ENCODE results near the gene SAMD4B. TPM values are rescaled to one million over a fixed set of nuclear protein-coding genes. Genes with fewer than 3 reads are reported as not detected.
"Not testable (repeated sequence)": the region's sequence is repeated elsewhere in the genome, so short reads cannot be mapped to it uniquely, and the experiment has no call there.

SAMD4B gene
- total RNA-seq, 2 experiments from 2014 or later: 40.2 to 45.6 TPM

DNA sequence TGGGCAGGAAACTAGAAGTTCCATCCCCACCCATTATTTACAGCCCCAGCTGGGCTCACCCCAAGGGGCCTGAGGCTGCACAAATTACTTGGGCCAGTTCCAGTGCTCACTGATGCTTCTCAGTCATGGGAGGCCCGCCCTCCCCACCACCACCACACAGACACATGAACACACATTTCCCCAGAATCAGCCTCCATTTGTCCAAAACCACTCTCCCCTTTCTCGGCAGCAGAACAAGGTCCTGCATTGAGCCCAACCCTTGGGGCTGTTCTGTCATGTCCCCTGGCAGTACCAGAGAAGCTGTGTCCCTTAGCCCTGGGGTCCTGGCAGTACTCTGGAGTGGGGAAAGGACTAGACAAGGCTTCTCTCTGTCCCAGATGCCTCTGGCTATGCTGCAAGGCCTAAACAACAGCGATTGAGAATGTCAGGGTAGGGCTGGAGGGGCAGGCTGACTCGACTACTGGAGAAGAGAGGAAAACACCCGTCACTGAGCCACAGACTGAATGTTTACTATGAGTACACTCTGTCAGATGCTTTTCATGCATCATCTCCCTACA lies 21.8 kb downstream of the SAMD4B start:
- Mint-ChIP-seq H3K27me3 (no peaks in the 10 kb centered on the region), H3K36me3 (ENCODE audit: low read depth) (peaks cover 23% of the 10 kb centered on the region), H3K4me3 (no peak overlapping the region), H3K4me1 (no peaks in the 10 kb centered on the region), H3K27ac (no peak overlapping the region), H3K9me3 (no peaks in the 10 kb centered on the region)
- DNase-seq: no peak
- ChIA-PET CTCF (interaction anchor here (0.6 kb wide), 1 partner anchor 625 kb away, joined by 3 read pairs; no protein-coding TSS in a partner anchor), POLR2A (no interaction called here)

DNA sequence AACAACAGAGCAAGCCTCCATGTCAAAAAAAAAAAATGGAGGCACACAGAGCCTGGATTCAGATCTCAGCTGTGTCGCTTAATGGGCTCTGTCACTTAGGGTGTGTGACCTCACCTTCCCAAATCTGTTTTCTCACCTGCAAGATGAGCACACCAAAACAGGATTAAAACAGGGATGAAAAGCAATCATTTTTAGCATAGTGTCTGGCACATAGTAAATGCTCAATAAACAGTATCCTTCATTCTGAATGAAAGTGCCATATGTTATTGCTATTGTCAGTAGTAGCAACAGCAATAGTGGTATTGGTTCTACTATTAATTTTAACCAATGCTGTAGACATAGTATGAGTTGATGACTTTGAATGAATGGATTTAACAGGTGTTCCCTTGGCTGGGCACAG lies 23.3 kb downstream of the SAMD4B start:
- H3K27ac Mint-ChIP-seq: no peak overlapping the region
- peaks cover 24% of the 10 kb centered on the region for H3K36me3 Mint-ChIP-seq (ENCODE audit: low read depth)
- ChIA-PET POLR2A (no interaction called here), CTCF (interaction anchor here (1.1 kb wide), 1 partner anchor 23 kb away, joined by 4 read pairs; the partner anchor contains the start of gene SAMD4B)
- DNase-seq: no peak
- no peaks in the 10 kb centered on the region for H3K27me3 Mint-ChIP-seq
- H3K9me3 Mint-ChIP-seq: no peaks in the 10 kb centered on the region
- H3K4me1 Mint-ChIP-seq: no peaks in the 10 kb centered on the region
- no peak overlapping the region for H3K4me3 Mint-ChIP-seq

DNA sequence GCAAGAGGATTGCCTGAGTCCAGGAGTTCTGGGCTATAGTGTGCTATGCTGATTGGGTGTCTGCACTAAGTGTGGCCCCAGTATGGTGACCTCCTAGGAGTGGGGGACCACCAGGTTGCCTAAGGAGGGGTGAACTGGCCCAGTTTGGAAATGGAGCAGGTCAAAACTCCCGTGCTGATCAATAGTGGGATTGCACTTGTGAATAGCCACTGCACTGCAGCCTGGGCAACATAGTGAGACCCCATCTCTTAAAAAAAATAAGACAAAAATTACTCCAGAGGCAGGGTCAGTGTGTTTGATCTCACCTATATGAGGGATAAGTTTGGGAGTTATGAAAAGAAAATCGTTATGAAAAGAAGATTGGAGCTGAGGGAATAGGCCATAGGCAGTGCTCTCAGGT lies 27.0 kb downstream of the SAMD4B start:
- peaks cover 34% of the 10 kb centered on the region for H3K36me3 Mint-ChIP-seq (ENCODE audit: low read depth)

DNA sequence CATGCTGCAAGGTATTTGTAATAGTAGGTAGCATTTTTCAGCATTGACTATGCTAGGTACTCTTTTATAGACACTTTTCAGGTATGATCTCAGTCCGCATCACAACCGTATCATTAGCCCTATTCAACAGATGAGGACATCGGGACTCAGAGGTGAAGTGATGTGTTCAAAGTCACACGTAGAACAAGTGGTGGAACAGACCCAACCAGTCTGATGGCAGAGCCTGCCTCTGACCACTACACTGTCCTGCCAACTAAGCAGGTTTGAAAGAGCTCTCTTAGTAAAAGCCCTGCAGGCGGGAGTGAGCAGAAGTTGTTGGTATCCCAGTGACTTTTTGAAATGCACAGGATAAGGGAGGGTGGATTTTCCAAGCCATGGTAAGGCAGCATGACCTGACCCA lies 28.5 kb downstream of the SAMD4B start:
- POLR2A ChIA-PET: no interaction called here
- no peak overlapping the region for H3K27ac Mint-ChIP-seq

More for the DNA sequence above, 27.0 kb downstream of the SAMD4B start:
- ChIA-PET POLR2A (no interaction called here), CTCF (interaction anchor here (0.7 to 1.5 kb wide), 2 partner anchors 14 to 22 kb away, joined by 3 read pairs; no protein-coding TSS in a partner anchor)
- no peaks in the 10 kb centered on the region for H3K27me3 Mint-ChIP-seq
- no peaks in the 10 kb centered on the region for H3K9me3 Mint-ChIP-seq
- H3K4me1 Mint-ChIP-seq: no peaks in the 10 kb centered on the region
- no peak overlapping the region for H3K27ac Mint-ChIP-seq
- no peak overlapping the region for H3K4me3 Mint-ChIP-seq
- DNase-seq: no peak

DNA sequence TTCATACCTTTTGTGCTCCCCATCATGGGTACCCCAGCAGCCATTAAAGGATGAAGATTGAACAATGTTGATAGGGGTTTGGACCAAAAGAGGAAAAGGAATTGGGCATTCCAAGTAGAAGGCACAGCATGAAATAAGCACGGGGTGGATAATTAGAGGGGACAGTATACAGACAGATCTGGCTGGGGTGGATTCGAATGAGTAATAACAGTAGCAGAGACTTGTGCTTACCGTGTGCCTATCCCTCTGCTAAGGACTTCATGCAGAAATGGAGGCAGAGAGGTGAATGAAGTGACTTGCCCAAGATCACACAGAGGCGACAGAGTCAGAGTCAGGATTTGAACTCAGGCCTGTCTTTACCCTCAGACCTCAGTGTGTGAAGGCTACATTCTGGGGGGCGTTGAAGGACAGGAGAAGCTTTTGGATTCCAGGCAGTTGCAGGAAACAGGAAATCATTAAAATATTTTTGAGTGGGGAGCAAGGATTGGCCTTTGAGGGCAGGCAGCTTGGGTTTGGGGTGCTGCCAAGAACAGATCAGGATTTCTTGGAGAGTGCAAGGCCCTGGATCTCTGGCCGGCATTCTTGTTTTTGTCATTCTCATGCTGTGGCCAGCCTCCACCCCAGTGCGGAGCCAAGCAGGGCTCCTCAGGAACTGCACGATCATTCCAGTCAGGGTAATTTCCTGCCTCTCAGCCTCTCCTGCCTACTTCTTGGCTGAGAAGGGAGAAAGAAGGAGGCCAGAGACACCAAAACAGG lies 30.0 kb downstream of the SAMD4B start:
- H3K9me3 Mint-ChIP-seq: no peaks in the 10 kb centered on the region
- no peak for DNase-seq
- no peak overlapping the region for H3K4me3 Mint-ChIP-seq
- CTCF ChIA-PET: no interaction called here
- no peaks in the 10 kb centered on the region for H3K27me3 Mint-ChIP-seq
- POLR2A ChIA-PET: no interaction called here
- no peaks in the 10 kb centered on the region for H3K4me1 Mint-ChIP-seq
- peaks cover 37% of the 10 kb centered on the region for H3K36me3 Mint-ChIP-seq (ENCODE audit: low read depth)
- H3K27ac Mint-ChIP-seq: no peak overlapping the region

More for the DNA sequence above, 28.5 kb downstream of the SAMD4B start:
- CTCF ChIA-PET: interaction anchor here (0.6 to 1.5 kb wide), 6 partner anchors 8 to 1037 kb away, joined by 3 to 5 read pairs (median 4); partner anchors contain the start of gene SAMD4B
- DNase-seq: no peak
- H3K36me3 Mint-ChIP-seq (ENCODE audit: low read depth): peaks cover 29% of the 10 kb centered on the region
- H3K4me1 Mint-ChIP-seq: no peaks in the 10 kb centered on the region
- H3K27me3 Mint-ChIP-seq: no peaks in the 10 kb centered on the region
- no peak overlapping the region for H3K4me3 Mint-ChIP-seq
- no peaks in the 10 kb centered on the region for H3K9me3 Mint-ChIP-seq

DNA sequence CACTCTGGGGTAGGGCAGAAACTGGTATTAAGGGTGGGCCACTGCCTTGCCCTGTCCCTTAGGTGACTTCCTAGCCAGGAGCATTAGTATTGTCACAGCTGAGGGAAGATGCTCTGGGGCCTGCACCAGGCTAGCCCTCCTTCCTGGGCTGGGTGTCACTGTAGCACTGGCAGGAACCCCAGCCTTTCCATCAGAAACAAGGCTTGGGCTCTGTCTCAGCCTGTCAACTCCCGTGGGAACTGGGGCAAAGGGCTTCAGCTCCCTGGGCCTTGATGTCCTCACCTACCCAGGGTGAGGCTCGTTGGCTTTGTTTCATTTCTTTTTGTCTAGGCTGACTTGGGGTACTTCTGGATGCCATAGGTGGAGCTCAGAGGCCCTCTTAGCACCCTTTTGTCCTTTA lies 30.7 kb downstream of the SAMD4B start:
- peaks cover 41% of the 10 kb centered on the region for H3K36me3 Mint-ChIP-seq (ENCODE audit: low read depth)
- POLR2A ChIA-PET: no interaction called here
- no peak overlapping the region for H3K27ac Mint-ChIP-seq
- no peaks in the 10 kb centered on the region for H3K27me3 Mint-ChIP-seq
- no peaks in the 10 kb centered on the region for H3K9me3 Mint-ChIP-seq
- DNase-seq: no peak
- no peaks in the 10 kb centered on the region for H3K4me1 Mint-ChIP-seq
- CTCF ChIA-PET: interaction anchor here (1.5 kb wide), 1 partner anchor 30 kb away, joined by 4 read pairs; the partner anchor contains the start of gene SAMD4B
- H3K4me3 Mint-ChIP-seq: no peak overlapping the region

DNA sequence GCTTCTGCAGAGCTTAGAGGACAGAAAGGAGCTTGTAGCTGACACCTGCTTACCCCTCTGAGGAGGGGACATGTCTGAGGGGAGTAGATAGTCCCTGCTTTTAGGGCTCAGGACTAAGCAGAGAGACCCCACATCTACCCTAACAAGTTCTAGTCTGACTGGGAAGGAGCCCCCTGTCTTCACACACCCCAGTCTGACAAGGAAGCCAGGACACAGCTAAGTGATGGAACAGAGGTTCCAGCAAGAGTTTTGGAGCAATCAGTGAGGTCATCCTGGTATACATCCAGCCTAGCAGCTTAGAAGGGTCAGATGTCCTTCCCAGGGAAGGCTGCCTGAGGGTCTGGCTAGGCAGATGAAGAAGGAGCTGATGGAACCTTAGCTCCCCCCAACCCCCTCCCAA lies 33.7 kb downstream of the SAMD4B start:
- Mint-ChIP-seq H3K9me3 (no peaks in the 10 kb centered on the region), H3K4me1 (no peaks in the 10 kb centered on the region), H3K4me3 (no peak overlapping the region), H3K27me3 (no peaks in the 10 kb centered on the region), H3K36me3 (ENCODE audit: low read depth) (peaks cover 40% of the 10 kb centered on the region), H3K27ac (peak overlapping the region; percentile 20)
- no peak for DNase-seq
- POLR2A ChIA-PET: interaction anchor here (0.7 kb wide), 1 partner anchor 9 kb away, joined by 3 read pairs; no protein-coding TSS in a partner anchor
- CTCF ChIA-PET: interaction anchor here (0.5 to 0.6 kb wide), 2 partner anchors 40 to 125 kb away, joined by 3 read pairs; no protein-coding TSS in a partner anchor

DNA sequence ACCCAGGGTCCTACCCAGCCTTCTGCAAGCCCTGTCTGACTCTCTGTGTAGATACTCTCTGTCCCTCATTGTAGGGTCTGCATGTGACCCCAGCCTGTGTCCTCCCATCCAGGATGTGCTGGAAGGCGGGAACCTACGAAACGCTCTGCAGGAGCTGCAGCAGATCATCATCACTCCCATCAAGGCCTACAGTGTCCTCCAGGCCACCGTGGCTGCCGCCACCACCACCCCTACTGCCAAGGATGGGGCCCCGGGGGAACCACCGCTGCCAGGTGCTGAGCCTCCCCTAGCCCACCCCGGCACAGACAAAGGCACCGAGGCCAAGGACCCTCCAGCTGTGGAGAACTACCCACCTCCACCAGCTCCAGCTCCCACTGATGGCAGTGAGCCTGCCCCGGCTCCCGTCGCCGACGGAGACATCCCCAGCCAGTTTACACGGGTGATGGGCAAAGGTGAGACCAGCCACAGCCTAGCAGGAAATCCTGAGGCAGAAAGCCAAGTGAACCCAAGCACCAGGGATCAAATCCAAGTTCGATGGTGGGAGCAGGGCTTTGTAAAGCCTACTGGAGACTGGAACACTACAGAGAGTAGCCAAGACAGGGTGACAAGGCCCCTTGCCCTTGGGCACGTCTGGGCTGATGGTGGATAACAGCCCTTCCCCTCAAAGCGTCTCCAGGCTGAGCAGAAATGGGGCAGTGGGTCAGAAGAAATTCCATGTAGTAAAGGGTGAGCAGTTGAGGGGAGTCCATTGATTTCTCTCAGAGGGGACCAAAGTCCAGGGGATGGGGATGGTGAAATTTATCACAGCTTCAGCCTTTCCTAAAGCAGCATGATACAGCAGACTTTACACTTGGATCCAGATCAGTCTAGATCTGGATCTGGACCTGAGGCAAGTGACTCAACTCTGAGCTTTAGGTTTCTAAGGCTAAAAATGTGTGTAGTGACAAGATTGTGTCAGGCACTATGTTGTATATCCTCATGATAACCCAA lies 35.4 kb downstream of the SAMD4B start:
- no peaks in the 10 kb centered on the region for H3K4me1 Mint-ChIP-seq
- CTCF ChIA-PET: interaction anchor here (0.9 to 1.0 kb wide), 2 partner anchors 34 to 36 kb away, joined by 3 to 4 read pairs; partner anchors contain the start of gene SAMD4B

DNA sequence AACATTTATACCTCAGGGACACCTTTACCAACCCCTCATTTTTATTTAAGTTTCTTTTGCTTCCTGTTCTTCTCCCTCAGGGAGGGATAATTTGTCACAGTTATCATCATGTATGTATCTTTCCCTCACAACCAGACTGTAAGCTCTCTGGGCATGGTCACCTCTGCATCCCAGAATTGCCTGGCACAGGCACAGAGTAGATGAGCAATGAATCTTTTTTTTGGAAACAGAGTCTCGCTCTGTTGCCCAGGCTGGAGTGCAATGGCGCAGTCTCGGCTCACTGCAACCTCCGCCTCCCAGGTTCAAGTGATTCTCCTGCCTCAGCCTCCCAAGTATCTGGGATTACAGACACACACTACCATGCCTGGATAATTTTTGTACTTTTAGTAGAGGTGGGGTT lies 37.1 kb downstream of the SAMD4B start:
- H3K9me3 Mint-ChIP-seq, H3K27me3 Mint-ChIP-seq, CTCF ChIA-PET, DNase-seq, POLR2A ChIA-PET, H3K4me1 Mint-ChIP-seq, H3K4me3 Mint-ChIP-seq: not testable (repeated sequence)
- Mint-ChIP-seq H3K36me3 (ENCODE audit: low read depth) (peaks cover 45% of the 10 kb centered on the region), H3K27ac (peak overlapping the region; percentile 67)

More for the DNA sequence above, 35.4 kb downstream of the SAMD4B start:
- H3K27me3 Mint-ChIP-seq: no peaks in the 10 kb centered on the region
- no peak overlapping the region for H3K4me3 Mint-ChIP-seq
- peaks cover 45% of the 10 kb centered on the region for H3K36me3 Mint-ChIP-seq (ENCODE audit: low read depth)
- POLR2A ChIA-PET: interaction anchor here (0.6 kb wide), 1 partner anchor 41 kb away, joined by 16 read pairs; no protein-coding TSS in a partner anchor
- no peak overlapping the region for H3K27ac Mint-ChIP-seq
- no peaks in the 10 kb centered on the region for H3K9me3 Mint-ChIP-seq
- DNase-seq: no peak

DNA sequence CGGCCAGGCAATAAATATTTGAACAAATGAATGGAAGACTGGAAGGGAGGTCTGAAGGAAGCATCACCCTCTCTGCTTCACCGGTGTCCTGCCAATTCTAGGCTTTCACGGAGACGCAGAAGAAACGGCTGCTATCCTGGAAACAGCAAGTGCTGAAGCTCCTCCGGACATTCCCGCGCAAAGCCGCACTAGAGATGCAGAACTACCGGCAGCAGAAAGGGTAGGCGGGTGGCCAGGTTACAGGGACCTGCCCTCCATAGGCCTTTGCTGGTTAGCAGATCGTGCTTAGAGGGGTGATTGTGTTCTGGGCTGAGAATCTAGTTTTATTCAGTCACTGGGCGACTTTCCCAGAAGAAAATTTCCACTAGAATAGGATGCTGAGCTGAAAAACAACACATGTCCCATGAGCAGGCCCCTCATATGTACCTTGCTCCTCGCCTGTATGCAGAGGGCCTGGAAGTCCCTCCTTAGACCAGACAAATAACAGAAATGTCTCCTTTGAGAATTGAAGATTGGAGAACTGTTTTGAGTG lies 37.7 kb downstream of the SAMD4B start:
- no peak overlapping the region for H3K27ac Mint-ChIP-seq
- ChIA-PET POLR2A (no interaction called here), CTCF (interaction anchor here (1.2 kb wide), 1 partner anchor 11 kb away, joined by 3 read pairs; the partner anchor contains the start of genes MED29 and PAF1)
- H3K4me1 Mint-ChIP-seq: no peaks in the 10 kb centered on the region
- no peaks in the 10 kb centered on the region for H3K27me3 Mint-ChIP-seq
- H3K9me3 Mint-ChIP-seq: no peaks in the 10 kb centered on the region
- H3K4me3 Mint-ChIP-seq: no peak overlapping the region
- peaks cover 45% of the 10 kb centered on the region for H3K36me3 Mint-ChIP-seq (ENCODE audit: low read depth)
- DNase-seq: no peak

DNA sequence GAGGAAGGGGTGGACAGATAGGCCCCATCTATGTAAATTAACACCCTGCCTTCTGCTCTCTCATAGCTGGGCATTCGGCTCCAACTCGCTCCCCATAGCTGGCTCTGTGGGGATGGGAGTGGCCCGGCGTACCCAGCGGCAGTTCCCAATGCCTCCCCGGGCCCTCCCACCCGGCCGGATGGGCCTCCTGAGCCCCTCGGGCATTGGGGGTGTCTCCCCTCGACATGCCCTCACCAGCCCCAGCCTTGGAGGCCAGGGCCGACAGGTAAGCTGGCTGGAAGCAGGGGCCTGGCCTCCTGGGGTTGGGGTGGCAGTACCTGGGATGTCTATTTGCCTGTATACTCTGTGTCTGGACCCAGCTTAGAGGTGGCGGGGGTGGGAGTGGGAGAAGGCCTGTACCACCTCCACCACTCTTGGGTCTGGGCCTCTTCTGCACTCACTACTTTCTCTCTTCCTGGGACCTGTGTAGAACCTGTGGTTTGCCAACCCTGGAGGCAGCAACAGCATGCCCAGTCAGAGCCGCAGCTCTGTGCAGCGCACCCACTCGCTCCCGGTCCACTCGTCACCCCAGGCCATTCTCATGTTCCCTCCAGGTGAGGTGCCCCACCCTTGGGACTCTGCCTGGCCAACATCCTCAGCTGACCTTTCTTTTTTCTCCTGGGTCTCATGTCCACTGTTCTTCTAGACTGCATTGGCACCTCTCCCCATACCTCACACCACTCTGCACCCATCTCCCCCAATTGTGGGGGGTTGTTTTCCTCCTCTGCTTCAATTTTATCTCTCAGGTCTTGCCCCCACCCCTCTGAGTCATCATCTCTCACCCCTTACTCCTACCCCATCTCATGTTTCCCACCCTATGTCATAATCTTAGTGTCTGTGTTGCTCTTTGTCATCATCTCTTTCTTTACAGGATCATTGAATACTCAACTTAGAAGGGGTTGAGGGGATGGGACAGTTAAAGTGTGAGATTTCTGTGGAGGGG lies 38.6 kb downstream of the SAMD4B start:
- H3K36me3 Mint-ChIP-seq (ENCODE audit: low read depth): peaks cover 46% of the 10 kb centered on the region
- POLR2A ChIA-PET: no interaction called here

More for the DNA sequence above, 38.6 kb downstream of the SAMD4B start:
- CTCF ChIA-PET: interaction anchor here (1.2 kb wide), 1 partner anchor 10 kb away, joined by 3 read pairs; the partner anchor contains the start of genes MED29 and PAF1
- Mint-ChIP-seq H3K9me3 (no peaks in the 10 kb centered on the region), H3K27me3 (no peaks in the 10 kb centered on the region), H3K4me1 (peaks cover 2% of the 10 kb centered on the region), H3K4me3 (no peak overlapping the region), H3K27ac (peak overlapping the region; percentile 60)
- no peak for DNase-seq

Data from activated CD4-positive, alpha-beta T cell treated with anti-CD3 and anti-CD28 coated beads, Interleukin-2, amount 10 ng/mL, durations not matched to agents 7 days and 5 days (primary cell).